Gastroesophageal sphincter (tissue), 3 donors: ENCODE results near the gene KLHL29.

Experiments
- CTCF ChIP-seq, 4 experiments: fragments of 200-600 bp in 2 of 4; fragments of 450-650 bp in 2 of 4; sonication (generic) in 1 of 4; IDR thresholded peaks; one replicate each; pipeline ENCODE4 v1.5.1; 2017 to 2019; ENCODE audit warnings: antibody characterized with exemption in 4 of 4, mild to moderate bottlenecking in 2 of 4, moderate library complexity in 2 of 4
- EP300 ChIP-seq: sonication (generic); formaldehyde crosslinking; IDR thresholded peaks from one replicate; pipeline ENCODE4 v1.6.1; 2017; ENCODE audit warnings: antibody characterized with exemption, mild to moderate bottlenecking
- POLR2A ChIP-seq, 2 donors: fragments of 450-650 bp; IDR thresholded peaks; one replicate each; pipeline ENCODE4 v1.6.1; 2017; ENCODE audit warnings: antibody characterized with exemption in 2 of 2, mild to moderate bottlenecking in 2 of 2, moderate library complexity in 1 of 2
- POLR2AphosphoS5 ChIP-seq: sonication (generic); formaldehyde crosslinking; IDR thresholded peaks from one replicate; pipeline ENCODE4 v1.6.1; 2017; ENCODE audit warnings: antibody characterized with exemption

- TF ChIP-seq CTCF (IDR thresholded peaks at IDR 0.05) (no peak), POLR2AphosphoS5 (no peak), POLR2A (IDR thresholded peaks at IDR 0.05) (no peak), EP300 (no peak)
Measured at GRCh38 chr2:23373666-23374065, 11.3 kb upstream of the KLHL29 start.
